Gastrocnemius medialis (tissue), 4 donors: ENCODE measurements around the gene RBM33.

Experiments used
- CTCF ChIP-seq, 5 experiments: fragments of 450-650 bp in 3 of 5; fragments of 200-600 bp in 2 of 5; sonication (generic) in 2 of 5; IDR thresholded peaks in 4 of 5; conservative IDR thresholded peaks in 1 of 5; 1 replicate in 4 of 5; 2 replicates in 1 of 5; pipeline ENCODE4 v1.5.1; 2016 to 2019; ENCODE audit warnings: antibody characterized with exemption in 5 of 5, mild to moderate bottlenecking in 3 of 5, moderate library complexity in 3 of 5
- POLR2A ChIP-seq, 2 donors: fragments of 450-650 bp; IDR thresholded peaks; one replicate each; pipeline ENCODE4 v1.6.1; 2017; ENCODE audit warnings: antibody characterized with exemption in 2 of 2, mild to moderate bottlenecking in 2 of 2, moderate library complexity in 2 of 2

GRCh38 chr7:155807065-155807671, 162.7 kb downstream of the RBM33 start:
- no peak for TF ChIP-seq CTCF (IDR thresholded peaks at IDR 0.05 in 4 of 5, conservative IDR thresholded peaks at IDR 0.05 in 1 of 5)
- TF ChIP-seq POLR2A (IDR thresholded peaks at IDR 0.05): no peak
